ENCODE results near the gene FPGS.

GRCh38 chr9:127815512-127816361 lies 13.1 kb downstream of the FPGS start:
- TF ChIP-seq CTCF (conservative IDR thresholded peaks at IDR 0.05; ENCODE audit: low read length) (no peak), EZH2phosphoT487 (IDR thresholded peaks at IDR 0.05; ENCODE audit: borderline replicate concordance, low read depth, low read length) (no peak)

Data from OCI-LY7 (cell line).